ENCODE data around the gene DNHD1.

The DNHD1 gene

DNA sequence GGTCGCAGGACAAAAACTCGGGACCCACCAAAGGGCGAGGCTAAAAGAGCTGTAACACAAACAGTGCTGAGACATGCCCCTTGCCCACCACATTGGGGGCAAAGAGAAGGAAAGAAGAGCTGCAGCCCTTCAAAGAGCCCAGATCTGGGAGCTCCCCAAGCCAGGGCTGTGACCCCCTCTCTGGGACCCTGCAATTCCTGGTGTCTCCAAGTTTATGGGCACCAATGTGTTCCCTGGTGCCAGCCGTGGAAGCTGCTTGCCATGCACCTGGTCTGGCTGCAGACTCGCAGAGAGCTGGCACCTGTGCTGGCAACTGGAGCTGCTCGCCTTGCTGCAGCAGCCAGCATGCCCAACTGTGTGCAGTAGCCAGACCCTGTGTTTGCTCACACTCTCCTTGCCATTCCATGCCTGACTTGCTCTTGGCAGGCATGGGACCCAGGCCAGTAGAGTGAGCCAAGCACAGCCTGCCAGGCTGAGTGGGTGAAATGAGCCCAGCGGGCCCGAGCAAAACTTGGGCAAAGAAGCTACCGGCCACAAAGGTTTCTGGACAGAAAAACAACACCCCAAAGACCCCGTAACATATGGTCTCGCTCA lies 90.4 kb downstream of the DNHD1 start:
- TF ChIP-seq GATA3 (IDR thresholded peaks at IDR 0.05; ENCODE audit: low read depth, low read length) (no peak), GATA2 (IDR thresholded peaks at IDR 0.05; ENCODE audit: low read depth, low read length) (no peak)

DNA sequence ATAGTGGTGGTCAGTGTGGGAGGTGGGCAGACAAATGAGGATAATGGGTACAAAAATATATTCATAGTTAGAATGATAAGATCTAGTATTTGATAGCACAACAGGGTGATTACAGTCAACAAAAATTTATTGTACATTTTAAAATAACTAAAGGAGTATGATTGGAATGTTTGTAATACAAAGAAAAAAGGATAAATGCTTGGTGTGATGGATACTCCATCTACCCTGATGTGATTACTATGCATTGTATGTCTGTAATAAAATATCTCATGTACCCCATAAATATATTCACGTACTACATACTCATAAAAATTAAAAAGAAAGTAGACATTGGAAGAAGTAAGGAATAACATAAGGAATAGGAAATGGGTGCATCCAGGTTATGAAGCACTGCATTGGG lies 90.9 kb downstream of the DNHD1 start:
- TF ChIP-seq GATA2 (IDR thresholded peaks at IDR 0.05; ENCODE audit: low read depth, low read length) = no peak
- TF ChIP-seq GATA3 (IDR thresholded peaks at IDR 0.05; ENCODE audit: low read depth, low read length) = no peak

DNA sequence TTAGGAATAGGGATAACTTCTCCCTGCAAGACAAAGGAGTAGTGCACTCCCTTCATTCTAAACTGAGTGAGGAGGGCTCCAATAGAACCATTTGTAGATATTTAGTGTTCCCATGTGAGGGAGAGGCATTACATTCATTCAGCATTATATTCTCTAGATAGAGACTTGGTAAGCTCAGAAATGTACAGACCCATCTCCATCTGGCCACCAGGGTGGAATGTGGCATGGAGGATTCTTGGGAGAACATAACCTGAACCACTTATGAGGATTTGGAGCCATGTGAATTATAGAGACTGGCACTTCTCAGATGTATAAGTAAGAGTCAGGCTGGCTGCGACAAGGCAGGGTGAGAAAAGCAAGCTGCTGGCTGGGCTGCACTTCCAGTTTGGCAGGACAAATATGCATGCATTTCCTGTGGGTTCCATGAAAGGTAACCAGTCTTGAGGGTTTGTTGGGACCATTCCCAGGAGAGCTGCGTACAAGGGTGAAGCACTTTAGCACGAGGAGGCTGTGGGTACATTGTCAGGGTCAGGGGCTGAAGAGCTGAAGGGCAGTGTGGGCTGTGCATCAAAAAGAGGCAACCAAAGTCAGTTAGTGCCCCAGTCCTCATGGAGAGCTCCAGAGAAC lies 97.2 kb downstream of the DNHD1 start:
- TF ChIP-seq GATA3 (IDR thresholded peaks at IDR 0.05; ENCODE audit: low read depth, low read length) = no peak
- no peak for TF ChIP-seq GATA2 (IDR thresholded peaks at IDR 0.05; ENCODE audit: low read depth, low read length)

DNA sequence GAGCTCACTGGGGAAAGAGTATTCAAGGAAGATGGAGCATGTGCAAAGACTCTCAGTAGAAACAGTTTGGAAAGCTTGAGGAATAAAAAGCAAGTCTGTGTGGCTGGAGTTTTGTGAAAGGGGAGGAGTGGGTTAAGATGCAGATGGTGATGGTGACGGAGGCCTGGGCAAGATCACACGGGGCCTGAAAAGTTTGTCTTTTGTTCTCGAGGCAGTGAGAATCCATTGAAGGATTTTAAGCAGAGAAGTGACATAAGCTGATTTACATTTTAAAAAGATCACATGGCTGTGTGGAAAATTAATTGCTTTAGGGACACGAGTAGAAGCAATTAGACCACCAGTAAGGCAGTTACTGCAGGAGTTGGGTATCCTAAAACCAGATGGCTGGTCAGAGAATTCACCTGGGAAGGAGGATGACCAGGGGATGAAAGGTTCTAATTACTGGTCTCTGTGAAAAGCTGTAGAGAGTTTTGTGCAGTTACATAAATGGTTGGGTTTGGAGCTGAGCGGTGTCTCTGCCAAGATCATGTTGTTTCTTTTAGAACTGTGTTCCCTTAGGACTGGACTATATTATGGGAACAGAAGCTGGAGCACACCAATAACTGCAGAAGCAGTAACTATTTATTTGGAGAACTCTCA lies 99.3 kb downstream of the DNHD1 start:
- TF ChIP-seq GATA3 (IDR thresholded peaks at IDR 0.05; ENCODE audit: low read depth, low read length) = no peak
- TF ChIP-seq GATA2 (IDR thresholded peaks at IDR 0.05; ENCODE audit: low read depth, low read length) = no peak

DNA sequence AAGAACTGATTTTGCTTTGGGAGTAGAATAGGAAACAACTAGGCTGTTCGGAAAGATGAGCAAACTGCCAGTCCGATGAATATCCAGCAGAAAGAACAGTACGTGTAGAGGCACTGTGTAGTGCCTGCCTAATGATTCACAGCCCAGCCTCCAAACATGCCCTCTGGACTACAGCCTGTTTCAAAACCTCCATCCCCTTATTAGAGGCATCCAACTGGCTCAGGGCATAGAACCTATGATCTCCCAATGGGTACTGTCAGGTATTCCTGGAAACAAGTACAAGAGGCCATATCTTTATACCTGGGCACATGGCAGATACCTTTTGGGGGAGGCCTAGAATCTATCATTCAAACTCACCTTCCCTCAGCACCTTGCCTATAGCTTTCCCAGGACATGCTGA lies 101.5 kb downstream of the DNHD1 start:
- TF ChIP-seq GATA3 (IDR thresholded peaks at IDR 0.05; ENCODE audit: low read depth, low read length) = no peak
- no peak for TF ChIP-seq GATA2 (IDR thresholded peaks at IDR 0.05; ENCODE audit: low read depth, low read length)

DNA sequence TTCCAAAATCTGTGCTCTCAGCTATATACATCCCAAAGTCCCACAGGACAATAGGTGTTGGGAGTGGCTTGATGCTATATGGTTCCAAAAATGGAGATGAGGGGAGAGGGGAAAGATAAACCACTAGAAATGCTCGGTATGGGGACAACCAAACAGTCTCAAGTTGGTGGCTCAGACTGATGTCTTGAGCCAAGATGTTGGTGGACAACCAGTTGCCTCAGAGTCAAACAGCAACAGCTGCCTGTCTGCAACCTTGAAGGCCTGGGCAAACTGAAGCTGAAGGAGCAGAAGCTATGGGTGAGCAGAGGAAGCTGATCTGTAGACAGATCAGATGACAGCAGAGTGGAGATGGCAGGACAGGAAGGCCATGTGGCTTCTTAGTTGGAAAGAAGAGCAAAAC lies 102.4 kb downstream of the DNHD1 start:
- no peak for TF ChIP-seq GATA3 (IDR thresholded peaks at IDR 0.05; ENCODE audit: low read depth, low read length)
- TF ChIP-seq GATA2 (IDR thresholded peaks at IDR 0.05; ENCODE audit: low read depth, low read length) = no peak

- TF ChIP-seq GATA3 (IDR thresholded peaks at IDR 0.05; ENCODE audit: low read depth, low read length) (no peak), GATA2 (IDR thresholded peaks at IDR 0.05; ENCODE audit: low read depth, low read length) (no peak)
Observed at GRCh38 chr11:6599881-6600390, 102.9 kb downstream of the DNHD1 start.

GRCh38 chr11:6601041-6601461 lies 104.0 kb downstream of the DNHD1 start:
- TF ChIP-seq GATA3 (IDR thresholded peaks at IDR 0.05; ENCODE audit: low read depth, low read length) = no peak
- no peak for TF ChIP-seq GATA2 (IDR thresholded peaks at IDR 0.05; ENCODE audit: low read depth, low read length)

DNA sequence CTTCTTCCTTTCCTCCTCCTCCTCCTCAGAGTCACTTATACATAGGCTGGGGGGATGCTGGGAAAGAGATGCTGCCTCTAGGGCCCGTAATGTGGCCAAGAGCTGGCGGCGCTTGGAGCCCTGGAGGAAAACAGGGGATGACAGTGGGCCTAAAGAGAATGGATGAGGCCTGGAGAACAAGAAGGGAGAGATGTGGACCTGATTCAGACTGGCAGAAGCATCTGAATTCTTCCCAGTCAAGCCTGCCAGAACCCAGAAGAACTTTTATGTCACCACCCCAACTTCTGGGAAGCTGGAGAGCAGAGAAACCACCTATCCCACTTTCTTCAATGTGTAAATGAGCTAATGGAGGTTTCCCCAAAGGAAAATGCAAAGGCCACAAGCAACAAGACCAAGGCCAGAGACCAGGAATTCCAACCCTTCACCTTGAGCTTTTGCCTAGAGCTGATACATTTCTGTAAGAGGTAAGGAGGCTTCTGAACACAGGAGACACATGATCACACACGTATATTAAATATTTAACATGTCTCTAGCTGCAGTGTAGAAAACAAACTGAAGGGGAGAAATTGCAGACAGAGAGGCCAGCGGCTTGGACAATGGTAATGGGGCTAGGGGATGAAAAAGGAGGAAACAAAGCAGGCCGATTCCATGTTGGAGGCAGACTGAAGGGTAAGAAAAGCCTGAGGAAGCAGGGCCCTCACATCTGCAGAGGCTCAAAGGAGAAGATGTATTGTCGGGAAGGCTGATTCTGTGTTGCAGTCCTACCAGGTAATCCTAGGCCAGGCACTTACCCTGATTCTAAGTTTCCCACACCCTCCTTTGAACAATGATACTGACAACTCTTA lies 105.2 kb downstream of the DNHD1 start:
- TF ChIP-seq GATA2 (IDR thresholded peaks at IDR 0.05; ENCODE audit: low read depth, low read length) = no peak
- no peak for TF ChIP-seq GATA3 (IDR thresholded peaks at IDR 0.05; ENCODE audit: low read depth, low read length)

DNA sequence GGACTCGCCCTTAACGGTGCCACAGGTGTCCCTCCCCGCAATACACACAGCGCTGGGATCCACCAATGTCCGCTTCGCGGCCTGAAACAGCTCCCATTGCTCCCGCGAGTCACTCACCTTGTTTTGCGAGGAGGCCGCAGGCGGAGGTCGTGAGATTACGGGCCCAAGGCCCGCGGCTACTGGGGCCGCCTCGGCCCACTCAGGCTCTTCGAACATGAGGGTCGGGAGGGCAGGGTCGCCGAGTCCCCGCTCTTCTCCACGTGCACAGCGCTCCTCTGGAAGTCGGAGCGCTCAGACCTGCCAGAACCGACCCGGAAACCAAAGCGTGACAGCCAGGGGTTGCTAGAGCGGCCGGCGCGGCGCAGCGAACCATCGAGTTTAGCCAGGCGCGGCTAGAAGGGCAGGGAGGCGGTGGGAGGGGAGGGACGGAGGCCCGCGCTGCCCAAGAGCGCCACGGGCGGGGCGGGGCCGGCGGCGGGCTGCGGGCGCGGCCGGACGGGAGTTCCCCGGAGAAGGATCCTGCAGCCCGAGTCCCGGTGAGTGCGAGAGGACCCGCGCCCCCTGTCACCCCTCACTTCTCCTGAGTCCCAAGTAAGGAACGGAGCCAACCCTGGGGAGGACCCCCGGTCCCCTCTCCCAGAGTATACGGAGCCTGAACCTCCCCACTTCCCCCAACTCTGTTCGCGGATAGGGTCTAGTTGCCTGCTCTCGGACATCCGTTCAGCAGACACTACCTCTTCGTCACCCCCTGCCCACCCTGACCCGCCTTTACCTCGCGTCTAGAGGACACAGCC lies 106.4 kb downstream of the DNHD1 start, which contains the start of the genes ILK and RRP8:
Gene ILK, plus strand, starts transcription at position 488 of the 794 bp plus-strand sequence. CDS start 498 bp downstream, outside the sequence.
Gene RRP8, minus strand, starts transcription at position 330 of the 794 bp plus-strand sequence. Its CDS starts 114 bp downstream, at position 216.
- no peak for TF ChIP-seq GATA2 (IDR thresholded peaks at IDR 0.05; ENCODE audit: low read depth, low read length)
- TF ChIP-seq GATA3 (IDR thresholded peaks at IDR 0.05; ENCODE audit: low read depth, low read length) = no peak

- TF ChIP-seq GATA2 (IDR thresholded peaks at IDR 0.05; ENCODE audit: low read depth, low read length) (no peak), GATA3 (IDR thresholded peaks at IDR 0.05; ENCODE audit: low read depth, low read length) (no peak)
Observed at GRCh38 chr11:6604081-6604626, 107.1 kb downstream of the DNHD1 start.

GRCh38 chr11:6604790-6605189 lies 107.7 kb downstream of the DNHD1 start:
- TF ChIP-seq GATA3 (IDR thresholded peaks at IDR 0.05; ENCODE audit: low read depth, low read length) = no peak
- TF ChIP-seq GATA2 (IDR thresholded peaks at IDR 0.05; ENCODE audit: low read depth, low read length) = no peak
